ENCODE data around the gene DTX1. TPM values are rescaled to one million over a fixed set of nuclear protein-coding genes. Genes with fewer than 3 reads are reported as not detected.

DTX1 gene
- total and polyA plus RNA-seq, 5 donors from 2014 or later, result 0.64 to 7.8 (median 0.95) TPM

DNA sequence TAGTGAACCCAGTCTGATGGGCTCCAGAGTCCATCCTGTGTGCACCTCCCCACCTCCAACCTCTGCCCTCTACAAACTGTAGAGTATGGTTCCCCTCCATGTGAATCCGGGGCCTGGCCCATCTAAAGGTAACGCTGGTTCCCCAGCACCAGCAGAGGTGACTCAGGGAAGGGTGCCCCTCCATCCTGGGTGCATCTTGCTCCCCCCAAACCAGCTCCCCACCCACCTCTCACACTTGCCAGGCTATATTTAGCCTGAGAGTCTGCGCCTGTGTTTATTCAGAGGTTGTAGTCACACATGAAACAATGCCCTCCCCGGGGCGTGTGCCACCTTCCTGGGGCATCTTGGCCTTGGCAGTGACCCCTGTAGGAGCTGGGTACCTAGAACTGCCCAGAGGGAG, 52.8 kb downstream of the DTX1 start:
- Mint-ChIP-seq H3K27me3 (no peaks in the 10 kb centered on the region), H3K36me3 (no peaks in the 10 kb centered on the region), H3K9me3 (no peaks in the 10 kb centered on the region), H3K27ac (no peak overlapping the region), H3K4me3 (no peak overlapping the region), H3K4me1 (peaks cover 0 to 9% (median 0%) of the 10 kb centered on the region in 4 donors)
- DNase-seq (no peak), ATAC-seq (ENCODE audit: low read depth in 2 of 2) (no peak)
- Histone ChIP-seq H3K4me3 (ENCODE audit: low read depth, low read length) (no peak overlapping the region), H3K27ac (ENCODE audit: insufficient read depth, low read length, poor library complexity, severe bottlenecking) (no peak overlapping the region), H3K36me3 (ENCODE audit: control insufficient read depth, insufficient read depth, low read length) (no peaks in the 10 kb centered on the region), H3K27me3 (ENCODE audit: control insufficient read depth, insufficient read depth, low read length) (no peaks in the 10 kb centered on the region), H3K4me1 (ENCODE audit: control insufficient read depth, insufficient read depth, low read length, poor library complexity, severe bottlenecking) (no peaks in the 10 kb centered on the region), H3K9me3 (ENCODE audit: control insufficient read depth in 2 of 2, low read length in 2 of 2) (no peaks in the 10 kb centered on the region)

DNA sequence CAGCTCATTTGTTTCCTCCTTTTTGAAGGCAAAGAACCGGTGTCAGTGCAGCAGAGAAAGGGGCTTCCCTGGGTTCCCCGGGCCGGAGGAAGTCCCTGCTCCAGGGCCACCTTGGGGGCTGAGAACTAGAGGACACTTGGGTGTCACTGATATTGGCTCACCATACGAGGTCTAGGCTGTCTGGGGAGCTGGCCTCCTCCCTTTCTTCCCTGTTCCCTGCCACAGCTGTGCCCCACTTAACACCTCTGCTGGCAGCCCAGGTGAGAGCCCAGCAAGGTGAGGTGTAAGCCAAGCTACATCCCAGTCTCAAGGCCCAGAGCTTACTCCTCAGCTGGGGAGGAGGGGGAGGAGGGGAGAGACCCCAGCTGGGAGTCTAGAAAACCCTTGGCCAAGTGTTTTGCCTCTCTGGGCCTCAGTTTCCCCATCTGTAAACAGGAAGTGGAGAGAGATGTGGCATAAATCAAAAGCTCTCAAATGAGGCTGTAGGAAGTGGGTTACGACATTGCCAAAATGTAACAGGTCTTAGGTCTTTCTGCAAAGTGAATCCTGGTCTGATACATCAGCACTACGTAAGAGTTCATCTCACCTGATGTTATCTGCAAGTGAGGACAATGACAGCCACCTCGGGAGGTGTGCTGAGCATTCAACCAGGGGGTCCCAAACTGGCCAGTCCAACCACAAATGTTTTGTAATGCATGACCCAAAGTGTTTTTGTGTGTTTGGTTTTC, 53.5 kb downstream of the DTX1 start:
- peak overlapping the region in 1 of 3 donors; percentile 5 for H3K27ac Mint-ChIP-seq

GRCh38 chr12:113111247-113111646, 54.7 kb downstream of the DTX1 start:
- Histone ChIP-seq H3K27me3 (ENCODE audit: control insufficient read depth, insufficient read depth, low read length) (no peaks in the 10 kb centered on the region), H3K4me1 (ENCODE audit: control insufficient read depth, insufficient read depth, low read length, poor library complexity, severe bottlenecking) (no peaks in the 10 kb centered on the region), H3K36me3 (ENCODE audit: control insufficient read depth, insufficient read depth, low read length) (no peaks in the 10 kb centered on the region), H3K4me3 (ENCODE audit: low read depth, low read length) (no peak overlapping the region), H3K27ac (ENCODE audit: insufficient read depth, low read length, poor library complexity, severe bottlenecking) (no peak overlapping the region), H3K9me3 (ENCODE audit: control insufficient read depth in 2 of 2, low read length in 2 of 2) (no peaks in the 10 kb centered on the region)
- Mint-ChIP-seq H3K4me1 (peaks cover 0 to 2% (median 0%) of the 10 kb centered on the region in 4 donors), H3K36me3 (no peaks in the 10 kb centered on the region), H3K4me3 (no peak overlapping the region), H3K27me3 (no peaks in the 10 kb centered on the region), H3K9me3 (no peaks in the 10 kb centered on the region), H3K27ac (no peak overlapping the region)
- DNase-seq (no peak), ATAC-seq (ENCODE audit: low read depth in 2 of 2) (no peak)

More for the DNA sequence above, 53.5 kb downstream of the DTX1 start:
- no peak for ATAC-seq (ENCODE audit: low read depth in 2 of 2)
- H3K36me3 Mint-ChIP-seq, result no peaks in the 10 kb centered on the region
- no peak for DNase-seq
- H3K36me3 ChIP-seq (ENCODE audit: control insufficient read depth, insufficient read depth, low read length), result no peaks in the 10 kb centered on the region
- H3K4me1 ChIP-seq (ENCODE audit: control insufficient read depth, insufficient read depth, low read length, poor library complexity, severe bottlenecking), result no peaks in the 10 kb centered on the region
- H3K27ac ChIP-seq (ENCODE audit: insufficient read depth, low read length, poor library complexity, severe bottlenecking), result no peak overlapping the region
- H3K9me3 Mint-ChIP-seq, result no peaks in the 10 kb centered on the region
- H3K4me1 Mint-ChIP-seq, result peaks cover 0 to 3% (median 0%) of the 10 kb centered on the region in 4 donors
- H3K9me3 ChIP-seq (ENCODE audit: control insufficient read depth in 2 of 2, low read length in 2 of 2), result no peaks in the 10 kb centered on the region
- H3K27me3 Mint-ChIP-seq, result no peaks in the 10 kb centered on the region
- H3K4me3 ChIP-seq (ENCODE audit: low read depth, low read length), result no peak overlapping the region
- no peak overlapping the region for H3K4me3 Mint-ChIP-seq
- no peaks in the 10 kb centered on the region for H3K27me3 ChIP-seq (ENCODE audit: control insufficient read depth, insufficient read depth, low read length)

DNA sequence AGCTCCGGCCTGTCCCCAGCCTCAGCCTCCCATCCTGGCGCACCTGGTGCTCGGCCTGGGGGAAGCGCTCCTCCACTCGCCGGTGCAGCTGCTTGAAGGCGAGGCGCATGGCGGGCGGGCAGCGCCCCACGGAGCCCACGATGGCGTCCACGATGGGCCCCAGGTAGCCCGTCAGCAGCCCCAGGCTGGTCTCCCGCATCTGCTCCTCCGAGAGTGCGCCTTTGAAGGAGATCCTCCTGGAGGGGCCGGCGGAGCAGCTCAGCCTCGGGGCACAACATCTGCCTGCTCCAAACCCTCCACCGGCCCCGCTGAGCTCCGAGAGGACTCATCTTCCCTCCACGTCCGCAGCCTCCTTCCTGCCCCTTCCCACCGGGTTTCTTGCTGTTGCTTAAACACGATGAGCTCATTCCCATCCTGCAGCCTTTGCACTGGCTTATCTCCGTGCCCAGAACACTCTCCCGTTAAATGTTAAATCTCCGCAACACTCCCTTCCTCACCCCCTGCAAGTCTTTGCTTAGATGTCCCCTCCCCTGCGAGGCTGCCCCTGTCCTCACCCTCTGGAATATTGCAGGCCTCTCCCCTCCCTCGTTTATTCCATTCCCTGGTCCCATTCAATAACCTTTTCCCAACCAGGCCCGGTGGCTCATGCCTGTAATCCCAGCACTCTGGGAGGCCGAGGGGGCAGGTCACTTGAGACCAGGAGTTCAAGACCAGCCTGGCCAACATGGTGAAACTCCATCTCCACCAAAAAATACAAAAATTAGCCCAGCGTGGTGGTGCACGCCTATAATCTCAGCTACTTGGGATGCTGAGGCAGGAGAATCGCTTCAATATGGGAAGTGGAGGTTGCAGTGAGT, 55.7 kb downstream of the DTX1 start:
- no peak overlapping the region for H3K27ac Mint-ChIP-seq
- no peaks in the 10 kb centered on the region for H3K27me3 ChIP-seq (ENCODE audit: control insufficient read depth, insufficient read depth, low read length)
- H3K4me1 Mint-ChIP-seq, result peaks cover 0 to 2% (median 0%) of the 10 kb centered on the region in 4 donors
- no peak for ATAC-seq (ENCODE audit: low read depth in 2 of 2)
- H3K4me3 ChIP-seq (ENCODE audit: low read depth, low read length), result no peak overlapping the region
- H3K36me3 Mint-ChIP-seq, result no peaks in the 10 kb centered on the region
- no peak overlapping the region for H3K4me3 Mint-ChIP-seq
- H3K27ac ChIP-seq (ENCODE audit: insufficient read depth, low read length, poor library complexity, severe bottlenecking), result no peak overlapping the region
- no peaks in the 10 kb centered on the region for H3K27me3 Mint-ChIP-seq
- no peaks in the 10 kb centered on the region for H3K4me1 ChIP-seq (ENCODE audit: control insufficient read depth, insufficient read depth, low read length, poor library complexity, severe bottlenecking)
- H3K9me3 Mint-ChIP-seq, result peaks cover 0 to 1% (median 0%) of the 10 kb centered on the region in 7 donors
- DNase-seq, result no peak
- H3K36me3 ChIP-seq (ENCODE audit: control insufficient read depth, insufficient read depth, low read length), result no peaks in the 10 kb centered on the region
- no peaks in the 10 kb centered on the region for H3K9me3 ChIP-seq (ENCODE audit: control insufficient read depth in 2 of 2, low read length in 2 of 2)

DNA sequence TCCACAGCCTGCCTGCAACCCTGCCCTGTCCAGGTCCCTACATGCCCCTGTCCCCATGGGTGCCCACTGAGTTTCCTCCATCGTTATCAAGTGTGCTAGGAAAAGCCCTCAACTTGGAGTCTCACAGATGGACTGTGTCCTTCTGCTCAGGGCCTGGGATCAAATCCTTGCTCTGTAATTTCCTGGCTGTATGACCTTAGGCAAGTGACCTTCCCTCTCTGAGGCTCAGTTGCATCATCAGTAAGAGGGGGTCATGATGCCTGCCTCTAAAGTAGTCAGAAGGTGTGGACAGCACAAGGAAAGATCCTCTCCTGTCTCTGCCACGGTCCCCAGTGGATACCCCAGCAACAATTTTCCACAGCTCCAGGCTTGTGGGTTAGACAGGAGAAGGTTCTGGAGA, 56.9 kb downstream of the DTX1 start:
- H3K9me3 Mint-ChIP-seq, result peaks cover 0 to 1% (median 0%) of the 10 kb centered on the region in 7 donors
- no peak for DNase-seq
- H3K4me1 Mint-ChIP-seq, result peaks cover 0 to 2% (median 0%) of the 10 kb centered on the region in 4 donors
- no peaks in the 10 kb centered on the region for H3K4me1 ChIP-seq (ENCODE audit: control insufficient read depth, insufficient read depth, low read length, poor library complexity, severe bottlenecking)
- no peak for ATAC-seq (ENCODE audit: low read depth in 2 of 2)
- no peaks in the 10 kb centered on the region for H3K27me3 ChIP-seq (ENCODE audit: control insufficient read depth, insufficient read depth, low read length)
- H3K27ac Mint-ChIP-seq, result no peak overlapping the region
- no peaks in the 10 kb centered on the region for H3K9me3 ChIP-seq (ENCODE audit: control insufficient read depth in 2 of 2, low read length in 2 of 2)
- no peak overlapping the region for H3K27ac ChIP-seq (ENCODE audit: insufficient read depth, low read length, poor library complexity, severe bottlenecking)
- no peaks in the 10 kb centered on the region for H3K27me3 Mint-ChIP-seq
- no peaks in the 10 kb centered on the region for H3K36me3 ChIP-seq (ENCODE audit: control insufficient read depth, insufficient read depth, low read length)
- H3K4me3 ChIP-seq (ENCODE audit: low read depth, low read length), result no peak overlapping the region
- no peaks in the 10 kb centered on the region for H3K36me3 Mint-ChIP-seq
- H3K4me3 Mint-ChIP-seq, result no peak overlapping the region

DNA sequence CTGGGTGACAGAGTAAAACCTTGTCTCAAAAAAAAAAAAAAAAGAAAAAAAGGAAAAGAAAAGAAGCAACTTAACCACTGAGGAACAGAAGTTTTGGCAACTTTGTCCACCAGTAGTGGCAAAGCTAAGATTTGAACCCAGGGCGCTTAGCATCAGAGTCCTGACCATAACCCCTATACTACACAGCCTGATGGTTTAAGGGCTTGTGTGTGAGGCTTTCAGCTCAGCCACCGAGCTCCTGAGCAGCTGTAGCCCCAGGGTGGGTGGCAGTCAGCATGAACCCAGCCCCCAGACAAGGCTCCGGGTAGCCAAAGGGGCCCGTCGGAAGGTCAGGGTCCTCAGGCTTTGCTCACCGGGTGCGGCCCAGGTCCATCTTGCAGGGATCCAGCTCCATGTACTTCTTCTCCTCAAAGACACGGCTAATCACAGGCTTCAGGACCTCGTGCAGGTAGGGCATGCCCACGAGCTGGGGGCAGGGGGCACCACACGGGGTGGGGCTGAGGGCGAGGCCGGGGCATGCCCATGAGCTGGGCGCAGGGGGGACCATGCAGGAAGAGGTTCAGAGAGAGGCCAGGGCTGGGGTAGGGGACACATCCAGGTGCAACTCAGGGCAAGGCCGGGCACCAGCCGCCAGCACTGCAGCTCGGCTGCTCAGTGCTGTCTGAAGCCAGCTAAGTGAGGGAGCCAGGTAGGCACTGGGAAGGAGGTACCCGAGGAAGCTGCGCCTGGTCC, 58.1 kb downstream of the DTX1 start:
- Histone ChIP-seq H3K4me3 (ENCODE audit: low read depth, low read length) (no peak overlapping the region), H3K9me3 (ENCODE audit: control insufficient read depth in 2 of 2, low read length in 2 of 2) (no peaks in the 10 kb centered on the region), H3K36me3 (ENCODE audit: control insufficient read depth, insufficient read depth, low read length) (no peaks in the 10 kb centered on the region), H3K27ac (ENCODE audit: insufficient read depth, low read length, poor library complexity, severe bottlenecking) (no peak overlapping the region), H3K27me3 (ENCODE audit: control insufficient read depth, insufficient read depth, low read length) (no peaks in the 10 kb centered on the region), H3K4me1 (ENCODE audit: control insufficient read depth, insufficient read depth, low read length, poor library complexity, severe bottlenecking) (no peaks in the 10 kb centered on the region)
- Mint-ChIP-seq H3K36me3 (no peaks in the 10 kb centered on the region), H3K27ac (no peak overlapping the region), H3K4me3 (no peak overlapping the region), H3K27me3 (peaks cover 3% of the 10 kb centered on the region), H3K4me1 (peaks cover 0 to 2% (median 0%) of the 10 kb centered on the region in 4 donors), H3K9me3 (peaks cover 0 to 1% (median 0%) of the 10 kb centered on the region in 7 donors)
- DNase-seq (no peak), ATAC-seq (ENCODE audit: low read depth in 2 of 2) (no peak)

DNA sequence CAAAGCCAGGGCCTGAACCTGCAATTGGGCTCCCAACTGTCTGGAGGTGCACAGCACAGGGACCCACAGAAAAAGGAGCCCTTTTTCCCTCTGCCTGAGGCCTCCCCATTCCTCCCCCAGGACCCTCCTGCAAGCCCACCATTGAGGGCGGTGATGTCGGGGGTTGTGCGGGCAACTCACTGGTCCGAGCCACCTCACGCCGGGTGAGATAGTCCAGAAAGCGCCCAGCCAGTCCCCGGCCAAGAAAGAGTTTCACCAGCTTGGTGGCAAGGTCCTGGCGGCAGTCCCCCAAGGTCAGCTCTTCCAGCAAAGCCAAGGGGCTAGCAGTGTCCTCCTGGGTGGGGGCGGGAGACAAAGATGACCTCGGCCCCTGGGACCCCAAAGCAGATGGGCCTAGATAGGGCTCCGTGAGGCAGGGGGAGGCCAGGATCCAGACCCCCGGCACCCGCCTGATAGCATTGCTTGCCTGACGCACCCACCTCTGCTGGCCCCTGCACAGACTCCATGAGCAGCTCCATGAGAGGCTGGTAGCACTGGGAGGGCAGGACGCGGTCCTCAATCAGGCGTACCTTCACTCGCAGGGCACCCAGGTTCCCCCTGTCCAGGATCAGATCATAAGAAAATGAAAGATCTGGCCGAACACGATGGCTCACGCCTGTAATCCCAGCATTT, 59.1 kb downstream of the DTX1 start:
- H3K4me1 Mint-ChIP-seq, result no peaks in the 10 kb centered on the region
- peaks cover 0 to 1% (median 0%) of the 10 kb centered on the region in 7 donors for H3K9me3 Mint-ChIP-seq

More for the DNA sequence above, 59.1 kb downstream of the DTX1 start:
- no peak overlapping the region for H3K27ac ChIP-seq (ENCODE audit: insufficient read depth, low read length, poor library complexity, severe bottlenecking)
- H3K27me3 Mint-ChIP-seq, result peaks cover 4% of the 10 kb centered on the region
- no peak overlapping the region for H3K4me3 ChIP-seq (ENCODE audit: low read depth, low read length)
- H3K36me3 ChIP-seq (ENCODE audit: control insufficient read depth, insufficient read depth, low read length), result no peaks in the 10 kb centered on the region
- no peaks in the 10 kb centered on the region for H3K4me1 ChIP-seq (ENCODE audit: control insufficient read depth, insufficient read depth, low read length, poor library complexity, severe bottlenecking)
- no peaks in the 10 kb centered on the region for H3K27me3 ChIP-seq (ENCODE audit: control insufficient read depth, insufficient read depth, low read length)
- DNase-seq (no peak), ATAC-seq (ENCODE audit: low read depth in 2 of 2) (no peak)
- H3K36me3 Mint-ChIP-seq, result no peaks in the 10 kb centered on the region
- H3K27ac Mint-ChIP-seq, result no peak overlapping the region
- H3K9me3 ChIP-seq (ENCODE audit: control insufficient read depth in 2 of 2, low read length in 2 of 2), result no peaks in the 10 kb centered on the region
- H3K4me3 Mint-ChIP-seq, result no peak overlapping the region
